SKM-1 (cell line): ENCODE results near the gene CPNE8.

Source experiments
- DNase-seq: peaks from one replicate; lab custom pipeline; 2025; ENCODE audit not compliant: unreplicated experiment; lab: John Stamatoyannopoulos, UW

The CPNE8 gene

DNA sequence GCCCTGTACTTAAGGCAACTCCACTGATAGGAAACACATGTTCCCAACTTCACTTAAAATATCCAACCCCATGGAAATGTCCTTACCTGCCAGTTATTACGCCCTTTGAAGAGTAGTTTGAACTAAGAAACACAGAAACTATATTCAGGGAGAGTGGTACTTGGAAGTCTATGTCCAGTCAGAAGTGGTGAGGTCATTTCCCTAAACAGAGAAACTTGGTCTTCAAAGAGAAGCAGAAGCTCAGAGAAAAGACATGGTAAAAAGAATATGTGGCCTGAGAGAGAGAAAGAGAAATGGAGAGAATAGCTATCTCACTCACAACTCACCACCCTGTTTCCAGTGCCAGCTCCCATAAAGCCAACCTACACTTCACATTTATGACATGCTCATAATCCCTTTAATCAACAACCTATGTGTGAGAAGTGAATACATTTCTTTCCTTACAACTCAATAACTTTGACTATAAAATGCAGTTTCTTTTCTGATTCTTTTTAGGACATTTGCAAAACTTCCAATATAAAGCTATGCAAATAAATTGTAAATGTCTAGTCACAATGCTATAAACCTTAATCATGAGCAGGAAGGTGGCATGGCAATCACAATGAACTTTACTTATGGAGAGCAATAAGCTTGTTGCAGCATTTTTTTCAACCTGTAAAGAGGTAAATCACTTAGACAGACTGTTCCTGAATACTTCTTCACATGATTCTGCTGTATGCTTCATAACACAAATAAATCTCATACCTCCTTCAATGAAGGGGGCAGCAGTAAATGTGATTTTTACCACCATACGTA lies 67.1 kb downstream of the CPNE8 start:
- no peak for DNase-seq

DNA sequence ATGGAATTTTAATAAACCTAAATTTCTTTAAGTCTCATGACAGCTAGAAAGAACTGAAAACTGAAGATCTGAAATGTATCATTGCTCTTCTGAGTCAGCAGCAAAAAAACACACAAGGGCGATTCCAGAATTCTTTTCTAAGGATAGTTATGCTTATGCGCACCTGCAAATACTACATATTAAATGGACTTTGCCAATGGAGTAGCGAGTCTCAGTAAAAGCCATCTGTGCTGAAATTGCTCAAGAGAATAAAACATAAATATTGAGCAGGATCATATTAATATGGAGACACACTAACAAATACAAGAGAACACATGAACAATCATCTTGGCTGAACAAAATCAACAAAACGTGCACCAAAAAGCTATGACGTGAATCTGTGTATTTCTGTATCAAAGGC lies 73.7 kb downstream of the CPNE8 start:
- no peak for DNase-seq

DNA sequence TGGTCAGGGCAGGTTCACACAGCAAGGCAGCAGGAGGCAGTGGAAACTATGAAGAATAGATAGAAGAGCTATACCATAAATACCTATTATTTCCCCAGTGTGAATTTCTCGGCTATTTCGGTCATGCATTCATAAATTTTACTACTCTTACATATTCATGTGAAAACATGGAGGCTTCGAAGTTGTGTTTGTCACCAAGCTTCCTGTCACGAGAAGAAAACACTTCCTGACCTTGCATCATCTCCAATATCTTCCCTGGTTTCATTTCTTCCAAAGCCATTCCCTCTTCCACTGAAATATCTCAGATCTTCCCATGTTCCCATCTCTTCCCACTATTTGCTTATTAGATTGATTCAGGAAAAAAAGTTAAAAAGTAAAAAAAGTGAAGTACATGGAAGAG lies 80.4 kb downstream of the CPNE8 start:
- DNase-seq: no peak

DNA sequence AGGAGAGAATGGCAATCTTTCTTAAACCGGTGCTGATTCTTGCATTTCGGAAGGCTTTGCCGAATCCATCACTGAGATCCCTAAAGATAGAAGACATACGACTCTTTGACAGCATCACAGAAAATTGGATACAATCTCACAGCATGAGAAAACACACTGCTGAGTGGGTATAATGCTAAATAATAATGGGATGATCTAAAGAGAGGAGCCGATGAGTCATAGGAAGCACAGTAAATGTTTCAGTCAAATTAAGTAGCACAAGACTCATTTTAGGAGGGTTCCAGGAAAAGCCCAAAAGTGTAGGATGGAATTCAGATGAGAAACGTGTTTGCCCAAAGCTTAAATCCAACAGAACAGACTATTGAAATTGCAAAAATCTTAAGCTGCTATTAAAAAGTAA lies 81.7 kb downstream of the CPNE8 start:
- DNase-seq: no peak

DNA sequence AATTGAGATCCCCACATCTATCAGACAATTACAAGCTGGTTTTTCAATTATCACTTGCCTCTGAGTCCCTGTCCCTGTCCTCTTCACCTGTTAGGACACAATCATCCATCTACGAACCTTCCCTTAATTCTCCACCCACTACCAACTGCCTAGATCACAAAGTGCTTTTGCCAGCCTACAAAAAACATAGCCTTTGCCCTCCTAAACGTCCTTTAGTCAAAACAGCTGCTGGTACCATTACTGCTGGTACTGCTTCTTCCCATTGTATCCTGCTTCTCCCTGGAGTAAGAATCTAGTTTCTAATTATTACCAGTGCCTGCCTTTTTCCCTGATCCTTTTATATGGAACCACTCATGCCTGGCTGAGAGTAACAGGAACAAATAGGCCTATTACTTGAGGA lies 82.1 kb downstream of the CPNE8 start:
- DNase-seq: no peak

DNA sequence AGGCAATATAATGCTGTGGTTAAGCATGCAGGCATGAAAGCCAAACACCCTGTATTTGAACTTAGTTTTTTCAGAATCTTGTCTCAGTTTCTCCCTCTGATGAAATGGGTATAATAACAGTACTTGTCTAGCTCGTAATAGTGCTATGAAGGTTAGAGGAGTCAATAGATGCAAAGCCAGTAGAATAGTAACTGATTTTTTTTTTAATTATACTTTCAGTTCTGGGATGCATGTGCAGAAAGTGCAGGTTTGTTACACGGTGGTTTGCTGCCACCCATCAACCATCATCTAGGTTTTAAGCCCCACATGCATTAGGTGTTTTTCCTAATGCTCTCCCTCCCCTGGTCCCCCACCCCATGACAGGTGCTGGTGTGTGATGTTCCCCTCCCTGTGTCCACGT lies 87.4 kb downstream of the CPNE8 start:
- no peak for DNase-seq

DNA sequence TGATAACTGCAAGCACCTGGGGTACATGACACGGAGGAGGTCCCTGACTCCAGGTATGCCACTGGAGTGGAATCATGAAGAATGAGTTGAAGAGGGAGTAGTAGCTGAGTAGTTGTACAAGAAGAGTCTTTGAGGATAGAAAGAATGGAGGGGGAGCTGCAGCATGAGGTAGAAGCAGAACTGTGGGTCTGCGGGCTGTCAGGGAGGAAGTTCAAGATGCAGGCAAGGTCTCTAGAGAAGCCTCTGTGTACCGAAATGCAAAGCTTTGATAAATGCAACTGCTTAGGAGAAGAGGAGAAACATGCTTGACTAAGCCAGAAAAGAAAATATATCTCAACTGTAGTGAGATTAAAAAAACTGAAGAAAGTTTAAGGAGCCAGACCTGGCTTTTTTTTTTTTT lies 91.5 kb downstream of the CPNE8 start:
- DNase-seq: no peak

DNA sequence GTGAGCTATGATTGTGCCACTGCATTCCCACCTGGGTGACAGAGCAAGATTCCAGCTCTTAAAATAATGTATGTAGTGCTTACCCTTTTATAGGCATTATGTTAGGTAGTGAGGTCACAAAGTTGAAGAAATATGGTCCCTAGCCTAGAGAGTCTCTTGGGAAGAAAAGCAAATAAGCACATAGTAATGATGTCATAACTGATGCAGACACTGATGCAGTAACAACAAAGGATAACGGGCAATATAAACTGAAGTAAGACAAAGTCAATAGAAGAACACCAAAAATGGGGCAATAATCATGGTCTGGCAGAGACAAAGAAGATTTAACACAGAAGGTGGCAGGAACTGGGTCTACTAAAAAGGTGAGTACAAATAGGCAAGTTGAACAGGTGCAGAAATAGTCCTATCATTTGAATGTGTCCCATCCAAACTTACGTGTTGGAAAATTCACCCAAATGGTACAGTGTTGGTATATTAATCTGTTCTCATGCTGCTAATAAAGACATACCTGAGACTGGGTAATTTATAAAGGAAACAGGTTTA lies 93.5 kb downstream of the CPNE8 start:
- no peak for DNase-seq

DNA sequence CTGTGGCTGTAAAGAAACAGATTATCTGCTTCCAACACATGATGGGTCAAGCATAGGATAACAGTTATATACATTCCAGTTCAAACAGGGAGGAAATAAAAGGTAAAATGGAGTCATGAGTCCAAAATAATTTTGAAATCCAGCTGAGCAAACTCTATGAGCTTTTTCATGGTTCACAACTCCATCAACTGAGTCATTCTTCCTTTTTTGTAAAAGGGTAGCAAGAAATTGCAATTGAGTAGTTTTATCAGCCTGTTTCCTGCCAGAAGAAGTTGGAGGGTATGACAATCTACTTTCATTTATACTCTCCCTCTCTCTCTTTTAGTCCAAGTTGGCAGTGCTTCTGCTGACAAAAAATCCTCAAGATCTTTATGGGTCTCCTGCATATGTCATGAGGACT lies 95.6 kb downstream of the CPNE8 start:
- DNase-seq: no peak

DNA sequence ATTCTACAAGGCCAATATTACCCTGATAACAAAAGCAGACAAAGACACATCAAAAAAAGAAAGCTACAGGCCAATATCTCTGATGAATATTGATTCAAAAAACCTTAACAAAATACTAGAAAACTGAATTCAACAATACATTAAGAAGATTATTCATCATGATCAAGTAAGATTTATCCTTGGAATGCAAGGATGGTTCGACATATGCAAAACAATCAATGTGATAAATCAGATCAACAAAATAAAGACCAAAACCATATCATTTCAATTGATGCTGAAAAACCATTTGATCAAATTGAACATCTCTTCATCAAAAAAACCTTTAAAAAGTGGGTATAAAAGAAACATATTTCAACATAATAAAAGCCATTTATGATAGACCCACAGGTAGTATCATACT lies 117.3 kb downstream of the CPNE8 start:
- no peak for DNase-seq

DNA sequence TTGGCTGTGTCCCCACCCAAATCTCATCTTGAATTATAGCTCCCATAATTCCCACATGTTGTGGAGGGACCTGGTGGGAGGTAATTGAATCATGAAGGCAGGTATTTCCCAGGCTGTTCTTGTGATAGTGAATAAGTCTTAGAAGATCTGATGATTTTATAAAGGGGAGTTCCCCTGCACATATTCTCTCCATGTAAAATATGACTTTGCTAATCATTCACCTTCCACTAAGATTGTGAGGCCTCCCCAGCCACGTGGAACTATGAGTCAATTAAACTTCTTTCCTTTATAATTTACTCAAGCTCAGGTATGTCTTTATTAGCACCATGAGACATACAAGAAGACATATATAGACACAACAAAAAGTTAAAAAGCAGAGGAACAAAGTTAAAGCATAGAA lies 120.0 kb downstream of the CPNE8 start:
- no peak for DNase-seq

DNA sequence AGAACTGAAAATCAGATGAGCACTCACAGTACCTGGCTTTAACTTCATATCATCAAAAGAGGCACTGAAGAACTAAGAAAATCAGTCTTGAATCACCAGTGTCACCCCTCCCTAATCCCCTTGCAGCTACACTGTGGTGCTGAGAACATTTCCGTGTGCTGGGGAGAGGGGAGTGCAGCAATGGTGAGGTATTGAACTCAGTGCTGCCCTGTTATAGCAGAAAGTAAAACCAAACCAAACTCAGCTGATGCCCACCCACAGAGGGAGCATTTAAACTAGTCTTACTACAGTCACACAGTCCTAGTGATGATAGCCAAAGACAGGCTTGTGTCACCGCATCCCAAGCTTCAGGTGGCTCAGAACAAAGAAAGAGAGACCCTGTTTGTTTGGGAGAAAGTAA lies 122.1 kb downstream of the CPNE8 start:
- no peak for DNase-seq

DNA sequence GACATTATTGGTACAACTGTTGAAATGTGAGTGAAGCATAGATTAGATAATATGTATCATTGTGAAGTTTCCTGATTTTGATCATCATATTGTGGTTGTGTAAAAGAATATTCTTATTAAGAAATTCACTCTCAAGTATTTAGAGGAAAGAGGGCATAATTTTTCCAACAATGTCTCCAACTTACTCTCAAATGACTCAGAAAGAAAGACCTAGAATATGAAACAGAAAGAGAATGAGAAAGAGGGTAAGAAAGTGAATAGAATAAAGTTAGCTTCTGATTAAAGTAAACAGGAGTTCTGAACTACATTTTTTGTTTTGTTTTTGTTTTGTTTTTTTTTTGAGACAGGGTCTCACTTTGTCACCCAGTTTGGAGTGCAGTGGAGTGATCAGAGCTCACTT lies 123.0 kb downstream of the CPNE8 start:
- no peak for DNase-seq

DNA sequence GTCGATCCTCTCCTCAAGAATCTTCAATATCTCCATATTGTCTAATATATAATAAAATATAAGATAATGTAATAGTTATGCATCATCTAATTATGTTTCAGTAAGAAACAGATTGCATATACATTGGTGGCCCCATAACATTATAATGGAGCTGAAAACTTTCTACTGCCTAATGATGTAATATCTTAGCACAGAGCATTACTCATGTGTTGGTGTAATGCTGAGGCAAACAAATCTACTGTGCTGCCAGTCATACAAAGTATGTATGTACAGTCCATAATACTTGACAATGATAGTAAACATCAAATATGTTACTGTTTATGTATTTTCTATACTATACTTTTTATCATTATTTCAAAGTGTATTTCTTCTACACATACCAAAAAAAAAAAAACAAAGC lies 128.7 kb downstream of the CPNE8 start:
- DNase-seq: no peak

DNA sequence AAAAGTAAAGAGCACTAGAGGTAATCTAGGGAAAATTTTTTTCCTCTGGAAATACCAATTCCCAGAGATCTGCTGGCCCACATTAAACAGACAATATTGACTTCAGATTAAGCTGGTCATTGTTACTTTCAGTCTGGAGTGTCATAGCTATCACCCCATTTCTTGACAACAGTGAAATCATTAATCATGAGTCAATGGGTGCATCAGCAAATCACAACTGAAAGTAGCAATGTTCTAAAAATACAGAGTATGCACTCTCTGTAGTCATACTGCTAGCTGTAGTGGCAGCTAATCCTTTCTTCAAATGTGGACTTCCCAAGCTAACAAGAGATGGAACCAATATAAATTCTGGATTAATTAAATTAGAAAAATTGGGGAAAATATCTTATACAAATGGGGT lies 129.9 kb downstream of the CPNE8 start:
- DNase-seq: no peak

DNA sequence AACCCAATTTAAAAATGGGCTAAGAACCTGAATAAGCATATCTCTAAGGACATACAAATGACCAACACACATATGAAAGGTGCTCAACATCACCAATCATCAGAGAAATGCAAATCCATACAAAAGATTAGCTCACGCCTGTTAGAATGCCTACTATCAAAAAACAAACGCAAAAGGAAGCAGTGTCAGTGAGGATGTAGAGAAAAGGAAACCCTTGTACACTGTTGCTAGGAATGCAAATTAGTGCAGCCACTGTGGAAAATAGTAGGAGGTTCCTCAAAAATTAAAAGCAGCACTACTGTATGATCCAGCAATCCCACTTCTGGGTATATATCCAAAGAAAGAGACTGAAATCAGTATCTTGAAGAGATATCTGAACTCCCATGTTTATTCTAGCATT lies 133.0 kb downstream of the CPNE8 start:
- no peak for DNase-seq

DNA sequence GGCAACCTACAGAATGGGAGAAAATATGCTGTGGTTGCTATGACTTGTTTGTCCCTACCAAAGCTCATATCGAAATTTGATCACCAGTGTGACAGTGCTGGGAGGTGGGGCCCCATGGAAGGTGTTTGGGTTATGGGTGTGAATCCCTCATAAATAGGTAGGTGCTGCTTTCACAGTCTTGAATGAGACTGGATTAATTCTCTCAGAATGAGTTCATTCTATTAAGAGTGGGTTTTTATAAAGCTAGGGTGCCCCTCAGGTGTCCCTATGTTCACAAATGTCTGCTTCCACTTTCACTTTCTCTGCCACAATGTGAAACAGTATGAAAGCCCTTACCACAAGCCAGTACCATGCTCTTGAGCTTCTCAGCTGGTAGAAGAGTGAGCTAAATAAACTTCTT lies 133.5 kb downstream of the CPNE8 start:
- DNase-seq: no peak

DNA sequence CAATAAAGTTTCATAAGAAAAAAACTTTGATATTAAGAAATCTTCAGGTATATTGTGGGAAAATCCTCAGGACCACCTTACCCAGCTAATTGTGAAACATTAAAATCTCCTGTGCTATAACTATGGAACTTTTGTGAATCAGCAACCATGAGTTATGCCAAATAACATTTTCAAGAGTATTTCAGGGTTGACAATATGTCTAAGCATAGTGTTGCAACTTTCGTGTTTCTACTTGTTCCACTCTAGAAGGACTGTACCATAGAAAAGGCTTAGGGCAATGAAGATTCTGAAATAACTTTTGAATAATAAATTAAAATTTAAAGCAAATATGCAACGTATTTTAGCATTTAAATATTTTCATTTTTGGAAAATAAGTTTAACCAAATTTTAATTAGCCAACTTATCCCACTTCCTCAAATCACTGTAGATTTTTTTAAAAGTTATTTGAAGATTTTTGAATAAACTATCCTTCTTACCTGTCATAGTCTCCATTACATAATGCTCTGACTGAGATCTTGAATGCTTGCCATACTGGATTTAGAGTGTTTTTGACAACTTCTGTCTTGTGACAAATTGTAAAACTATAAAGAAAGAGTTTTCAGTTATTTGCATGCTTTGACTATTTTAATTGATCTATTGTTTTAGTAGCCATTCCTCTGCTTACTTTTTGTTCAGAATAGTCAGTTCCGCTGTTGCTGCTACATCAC lies 143.6 kb downstream of the CPNE8 start:
- DNase-seq: no peak

DNA sequence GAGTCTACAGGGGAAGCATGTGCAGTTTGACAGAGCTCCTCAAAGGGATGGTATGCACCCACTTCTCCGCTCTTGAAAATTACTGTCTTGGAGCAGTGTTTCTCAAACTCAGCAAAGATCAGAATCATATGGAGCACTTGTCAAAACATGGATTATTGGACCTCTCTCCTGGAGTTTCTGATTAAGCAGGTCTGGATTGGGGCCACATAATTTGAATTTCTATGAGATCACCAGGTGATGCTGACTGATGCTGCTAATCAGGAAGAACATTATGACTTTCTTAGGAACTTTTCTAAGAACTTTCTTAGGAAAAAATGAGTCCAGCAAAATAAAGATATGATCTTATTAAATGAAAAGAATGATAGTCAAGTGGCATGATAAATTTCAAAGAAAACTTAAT lies 144.3 kb downstream of the CPNE8 start:
- DNase-seq: no peak

DNA sequence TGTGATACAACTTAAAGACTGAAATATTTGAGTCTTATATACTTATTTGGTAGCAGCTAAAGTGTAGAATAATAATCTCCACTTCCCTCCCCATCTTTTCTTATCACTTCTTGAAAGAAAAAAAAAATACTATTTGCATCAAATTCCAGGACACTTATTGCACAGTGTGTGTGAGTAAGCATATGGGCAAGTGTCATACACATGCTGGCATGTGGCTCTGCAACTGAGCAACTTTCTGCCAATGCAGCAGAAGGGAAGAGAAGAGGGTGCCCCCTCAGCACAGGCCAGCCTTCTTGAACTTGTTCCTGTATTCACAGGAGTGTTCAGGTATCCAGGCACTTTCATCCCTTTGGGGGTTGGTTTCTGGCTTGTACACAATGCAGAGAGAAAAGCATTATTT lies 145.8 kb downstream of the CPNE8 start:
- DNase-seq: no peak

DNA sequence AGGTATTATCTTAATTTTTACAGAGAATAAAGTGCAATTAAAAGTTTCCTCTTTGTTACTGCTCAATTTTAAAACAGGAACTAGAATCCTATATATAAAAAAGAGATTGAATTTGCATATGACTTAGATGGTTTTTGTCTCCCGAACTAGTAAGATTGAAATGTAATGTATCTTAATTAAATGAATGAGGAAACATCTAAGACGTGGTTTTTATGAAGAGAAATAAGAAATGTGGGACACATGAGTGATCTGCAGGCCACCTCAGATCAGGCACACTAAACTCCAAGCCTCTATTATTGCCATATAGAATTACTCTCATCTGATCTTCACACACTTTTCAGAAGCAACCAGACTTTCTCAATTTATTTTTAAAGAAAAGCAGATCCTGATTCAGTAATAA lies 158.6 kb downstream of the CPNE8 start:
- no peak for DNase-seq

DNA sequence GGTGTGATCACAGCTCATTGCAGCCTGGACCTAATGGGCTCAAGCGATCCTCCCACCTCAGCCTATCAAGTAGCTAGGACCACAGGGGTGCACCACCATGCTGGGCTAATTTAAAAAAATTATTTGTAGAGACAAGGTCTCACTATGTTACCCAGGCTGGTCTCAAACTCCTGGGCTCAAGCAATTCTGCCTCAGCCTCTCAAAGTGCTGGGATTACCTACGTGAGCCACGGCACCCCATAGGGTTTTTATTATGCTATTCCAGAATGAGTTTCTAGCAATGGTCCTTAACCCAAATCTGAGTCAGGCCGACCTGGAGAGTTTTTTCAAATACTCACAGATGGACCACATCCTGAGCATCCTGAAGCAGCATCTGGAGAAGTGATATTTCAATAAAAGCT lies 159.8 kb downstream of the CPNE8 start:
- no peak for DNase-seq

DNA sequence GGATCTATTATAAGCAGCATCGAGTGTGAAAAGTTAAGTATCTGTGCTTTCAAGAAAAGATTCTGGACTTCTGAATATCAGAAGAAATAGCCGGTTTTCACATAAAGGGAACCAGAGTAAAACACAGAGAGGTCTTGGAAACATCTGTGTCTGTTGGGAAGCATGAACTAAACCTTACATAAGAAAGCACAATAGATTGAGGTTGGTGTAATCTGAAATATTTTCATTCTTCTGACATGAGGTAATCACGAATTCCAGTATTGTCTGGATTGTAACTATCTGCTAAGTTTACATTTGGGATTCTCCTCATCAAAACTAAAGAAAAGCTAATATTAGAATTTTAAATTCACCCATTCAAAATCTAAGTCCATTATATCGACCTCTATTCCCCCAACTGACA lies 161.3 kb downstream of the CPNE8 start:
- DNase-seq: no peak
